Mesenchymal stem cell (in vitro differentiated cells and primary cell): ENCODE results near the gene DRC1.
A peak's percentile ranks its signal among the peaks of the same experiment; 100 is the strongest.

ENCODE experiments used
- DNase-seq: peaks from one replicate; pipeline ENCODE4 v3.0.0-alpha.2; 2013
- H2AFZ ChIP-seq: one replicate; pipeline ENCODE4 v1.6.1; 2013; ENCODE audit warnings: low read depth, mild to moderate bottlenecking, control low read depth, inconsistent platforms, low read length, moderate library complexity
- H2AK5ac ChIP-seq: 2 replicates; pipeline ENCODE4 v1.6.1; 2013; ENCODE audit warnings: low read length, moderate library complexity, mild to moderate bottlenecking, inconsistent platforms; ENCODE audit not compliant: severe bottlenecking
- H2BK120ac ChIP-seq: one replicate; pipeline ENCODE4 v1.6.1; 2013; ENCODE audit warnings: low read depth, mild to moderate bottlenecking, inconsistent platforms, low read length, moderate library complexity
- H2BK12ac ChIP-seq, 2 experiments: one replicate each; pipeline ENCODE4 v1.6.1; 2013; ENCODE audit warnings: inconsistent platforms in 2 of 2, low read length in 2 of 2, mild to moderate bottlenecking in 2 of 2, moderate library complexity in 2 of 2, control low read depth in 1 of 2
- H2BK15ac ChIP-seq: one replicate; pipeline ENCODE4 v1.6.1; 2013; ENCODE audit warnings: mild to moderate bottlenecking, low read depth, inconsistent platforms; ENCODE audit not compliant: poor library complexity, severe bottlenecking
- H2BK5ac ChIP-seq: 2 replicates; pipeline ENCODE4 v1.6.1; 2013; ENCODE audit warnings: low read depth, mild to moderate bottlenecking, low read length, control low read depth, inconsistent platforms; ENCODE audit not compliant: poor library complexity, severe bottlenecking
- H3K14ac ChIP-seq, 2 experiments: one replicate each; pipeline ENCODE4 v1.6.1; 2013; ENCODE audit warnings: inconsistent platforms in 2 of 2, low read length in 2 of 2, control low read depth in 1 of 2, mild to moderate bottlenecking in 1 of 2, moderate library complexity in 1 of 2
- H3K18ac ChIP-seq, 2 experiments: one replicate each; pipeline ENCODE4 v1.6.1; 2013; ENCODE audit warnings: inconsistent platforms in 2 of 2, low read length in 2 of 2, control low read depth in 1 of 2, low read depth in 1 of 2, mild to moderate bottlenecking in 1 of 2
- H3K23ac ChIP-seq, 2 experiments: one replicate each; pipeline ENCODE4 v1.6.1; 2013; ENCODE audit warnings: inconsistent platforms in 2 of 2, low read length in 2 of 2, mild to moderate bottlenecking in 2 of 2, moderate library complexity in 2 of 2, control low read depth in 1 of 2
- H3K27ac ChIP-seq: 2 replicates; pipeline ENCODE4 v1.5.1; 2013; ENCODE audit warnings: mild to moderate bottlenecking, moderate library complexity, low read length, control low read depth, inconsistent platforms; ENCODE audit not compliant: poor library complexity, severe bottlenecking
- H3K27me3 ChIP-seq, 2 experiments: 2 replicates each; pipeline versions ENCODE4 v1.6.1 to v1.7.0; 2013; ENCODE audit warnings: low read length in 2 of 2, mild to moderate bottlenecking in 2 of 2, moderate library complexity in 2 of 2, control low read depth in 1 of 2, inconsistent platforms in 1 of 2; ENCODE audit not compliant: control insufficient read depth in 1 of 2, insufficient read depth in 1 of 2
- H3K36me3 ChIP-seq, 2 experiments: 2 replicates each; pipeline versions ENCODE4 v1.6.1 to v1.7.0; 2013; ENCODE audit warnings: low read length in 2 of 2, control low read depth in 1 of 2, inconsistent platforms in 1 of 2, low read depth in 1 of 2, mild to moderate bottlenecking in 1 of 2; ENCODE audit not compliant: insufficient read depth in 2 of 2, control insufficient read depth in 1 of 2
- H3K4ac ChIP-seq, 2 experiments: one replicate each; pipeline ENCODE4 v1.6.1; 2013; ENCODE audit warnings: inconsistent platforms in 2 of 2, low read length in 2 of 2, mild to moderate bottlenecking in 2 of 2, moderate library complexity in 2 of 2, control low read depth in 1 of 2, low read depth in 1 of 2
- H3K4me1 ChIP-seq: 2 replicates; pipeline ENCODE4 v1.6.1; 2013; ENCODE audit warnings: low read depth, low read length, control low read depth; ENCODE audit not compliant: control insufficient read depth, insufficient read depth
- H3K4me2 ChIP-seq: 2 replicates; pipeline ENCODE4 v1.6.1; 2013; ENCODE audit warnings: low read length, mild to moderate bottlenecking, inconsistent platforms; ENCODE audit not compliant: poor library complexity, severe bottlenecking
- H3K4me3 ChIP-seq, 2 experiments: 2 replicates each; pipeline versions ENCODE4 v1.5.1 to v1.7.0; 2013; ENCODE audit warnings: low read length in 2 of 2, mild to moderate bottlenecking in 2 of 2, control low read depth in 1 of 2, low read depth in 1 of 2; ENCODE audit not compliant: insufficient read depth in 1 of 2
- H3K79me1 ChIP-seq: replicated peaks from 2 replicates; pipeline ENCODE4 v1.6.1; 2013; ENCODE audit warnings: mild to moderate bottlenecking, control low read depth, low read length, inconsistent platforms; ENCODE audit not compliant: poor library complexity, severe bottlenecking
- H3K9ac ChIP-seq: 2 replicates; pipeline ENCODE4 v1.7.0; 2013; ENCODE audit warnings: mild to moderate bottlenecking, low read length, moderate library complexity
- H3K9me3 ChIP-seq: 2 replicates; pipeline ENCODE4 v1.7.0; 2013; ENCODE audit warnings: mild to moderate bottlenecking, low read length; ENCODE audit not compliant: control insufficient read depth
- H4K8ac ChIP-seq: one replicate; pipeline ENCODE4 v1.6.1; 2013; ENCODE audit warnings: inconsistent platforms, mild to moderate bottlenecking, low read length, moderate library complexity
- H4K91ac ChIP-seq: one replicate; pipeline ENCODE4 v1.6.1; 2013; ENCODE audit warnings: mild to moderate bottlenecking, low read length, inconsistent platforms
- WGBS: methylation state at CpG from one replicate; pipeline ENCODE4 v1.1.7; 2013; ENCODE audit warnings: mixed read lengths; 5-methylcytosine and 5-hydroxymethylcytosine counted together

DRC1 gene

DNA sequence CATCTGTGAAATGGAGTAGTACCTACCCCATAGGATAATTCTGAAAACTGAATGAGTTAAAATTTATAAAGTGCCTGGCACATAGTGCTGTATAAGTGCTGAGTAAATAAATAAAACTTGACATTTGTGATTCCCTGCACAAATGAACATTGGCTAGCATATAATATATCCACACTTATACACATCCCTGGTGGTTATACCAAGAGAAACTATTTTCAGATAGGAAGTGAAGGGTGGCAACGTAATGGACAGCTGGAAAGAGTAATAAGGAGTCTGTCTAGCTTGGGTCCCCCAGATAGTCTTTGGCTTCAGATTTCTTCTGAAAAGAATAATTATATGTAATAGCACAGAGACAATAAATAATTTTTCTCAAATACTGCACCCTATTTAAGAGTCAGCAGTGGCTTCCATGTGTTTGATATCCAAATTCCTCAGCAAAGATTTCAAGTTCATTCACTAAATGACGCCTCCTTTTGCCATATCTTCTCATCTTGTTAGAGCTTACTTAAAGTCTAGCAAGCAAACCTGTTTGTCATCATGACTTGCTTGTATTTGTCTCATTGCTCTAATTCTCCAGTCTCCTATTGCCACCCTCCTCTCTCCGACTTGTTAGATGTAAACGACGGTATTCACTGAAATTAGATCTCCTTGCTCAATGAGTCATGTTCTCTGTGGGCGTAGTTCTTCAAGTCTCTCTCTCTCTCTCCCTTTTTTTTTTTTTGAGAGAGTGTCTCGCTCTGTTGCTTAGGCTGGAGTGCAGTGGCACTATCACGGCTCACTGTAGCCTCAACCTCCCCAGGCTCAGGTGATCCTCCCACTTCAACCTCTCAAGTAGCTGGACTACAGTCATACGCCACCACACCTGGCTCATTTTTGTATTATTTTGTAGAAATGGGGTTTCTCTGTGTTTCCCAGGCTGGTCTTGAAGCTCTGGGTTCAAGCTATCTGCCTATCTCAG, 46.4 kb upstream of the DRC1 start:
- Histone ChIP-seq H3K4me2 (peak overlapping the region; percentile 33), H4K8ac (no peak overlapping the region), H3K9ac (peak overlapping the region; percentile 61), H2BK12ac (no peak overlapping the region), H3K79me1 (peaks cover 13% of the 10 kb centered on the region), H3K4me3 (peak overlapping the region in 1 of 2 experiments; percentile 58), H2BK5ac (no peak overlapping the region), H3K27ac (peak overlapping the region; percentile 39), H3K4ac (peak overlapping the region in 1 of 2 experiments; percentile 19), H3K4me1 (peaks cover 5% of the 10 kb centered on the region), H3K27me3 (no peaks in the 10 kb centered on the region), H3K36me3 (peaks cover 0 to 4% of the 10 kb centered on the region in 2 experiments), H3K23ac (no peak overlapping the region), H3K9me3 (no peaks in the 10 kb centered on the region), H2BK120ac (no peak overlapping the region), H2AK5ac (no peak overlapping the region), H2BK15ac (no peak overlapping the region), H2AFZ (no peak overlapping the region), H3K14ac (no peak overlapping the region), H4K91ac (no peak overlapping the region), H3K18ac (no peak overlapping the region)
- 37% methylated on average over 5 of the region's 9 CpGs for WGBS
- DNase-seq, result peak; percentile 97

DNA sequence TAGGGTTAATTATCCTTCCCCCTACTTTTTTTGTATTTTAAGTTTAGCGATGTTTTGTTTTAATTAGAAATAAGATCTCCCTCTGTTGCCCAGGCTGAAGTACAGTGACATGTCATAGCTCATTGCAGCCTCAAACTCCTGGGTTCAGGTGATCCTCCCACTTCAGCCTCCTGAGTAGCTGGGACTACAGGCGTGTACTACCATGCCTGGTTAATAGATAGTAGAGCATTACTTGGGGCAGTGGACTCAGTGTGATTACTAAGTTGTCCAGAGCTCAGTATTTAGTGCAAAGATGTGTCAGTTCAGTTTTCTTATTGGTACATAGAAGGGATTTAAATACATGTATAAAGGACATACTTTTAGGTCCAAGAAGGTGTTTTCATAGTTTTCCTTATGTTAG, 45.6 kb upstream of the DRC1 start:
- no peak overlapping the region for H2BK15ac ChIP-seq
- peaks cover 13% of the 10 kb centered on the region for H3K79me1 ChIP-seq
- H3K4me1 ChIP-seq, result peaks cover 5% of the 10 kb centered on the region
- H3K9me3 ChIP-seq, result no peaks in the 10 kb centered on the region
- H3K4me3 ChIP-seq, result peak overlapping the region in 1 of 2 experiments; percentile 58
- H3K27me3 ChIP-seq, result no peaks in the 10 kb centered on the region
- peaks cover 0 to 4% of the 10 kb centered on the region in 2 experiments for H3K36me3 ChIP-seq
- H3K18ac ChIP-seq, result no peak overlapping the region
- no peak overlapping the region for H2AK5ac ChIP-seq
- no peak overlapping the region for H4K8ac ChIP-seq
- no peak overlapping the region for H3K4me2 ChIP-seq
- peak overlapping the region; percentile 61 for H3K9ac ChIP-seq
- no peak overlapping the region for H3K27ac ChIP-seq
- DNase-seq, result no peak
- no peak overlapping the region for H3K23ac ChIP-seq
- H2BK120ac ChIP-seq, result no peak overlapping the region
- H2BK12ac ChIP-seq, result no peak overlapping the region
- no peak overlapping the region for H4K91ac ChIP-seq
- peak overlapping the region in 1 of 2 experiments; percentile 28 for H3K4ac ChIP-seq
- 98% methylated on average over 2 of the region's 2 CpGs for WGBS
- H2AFZ ChIP-seq, result no peak overlapping the region
- H3K14ac ChIP-seq, result no peak overlapping the region
- no peak overlapping the region for H2BK5ac ChIP-seq

DNA sequence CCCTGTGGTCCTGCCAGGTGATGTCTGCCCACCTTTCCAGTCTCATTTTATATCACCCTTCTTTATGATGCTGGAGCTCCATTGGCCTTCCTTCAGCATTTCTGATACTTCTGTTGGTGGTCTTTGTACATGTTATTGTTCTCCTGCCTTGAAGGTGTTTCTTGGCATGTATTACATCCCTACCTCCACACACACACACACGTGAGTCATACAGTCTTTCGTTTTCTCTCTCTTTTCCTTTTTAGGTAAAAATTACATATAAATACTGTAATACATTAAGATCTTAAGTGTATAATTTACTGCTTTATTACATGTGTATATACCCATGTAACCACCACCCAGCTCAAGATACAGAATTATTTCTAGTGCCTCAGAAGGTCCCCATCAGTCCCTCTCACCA, 44.9 kb upstream of the DRC1 start:
- no peak overlapping the region for H3K27ac ChIP-seq
- H3K79me1 ChIP-seq, result peaks cover 16% of the 10 kb centered on the region
- H4K8ac ChIP-seq, result no peak overlapping the region
- H2BK15ac ChIP-seq, result no peak overlapping the region
- H3K23ac ChIP-seq, result no peak overlapping the region
- peaks cover 5% of the 10 kb centered on the region for H3K4me1 ChIP-seq
- H3K4ac ChIP-seq, result no peak overlapping the region
- H4K91ac ChIP-seq, result no peak overlapping the region
- H3K18ac ChIP-seq, result no peak overlapping the region
- no peak for DNase-seq
- no CpG with 5 or more reads among the region's 2 CpGs for WGBS
- H2AK5ac ChIP-seq, result no peak overlapping the region
- no peak overlapping the region for H2BK12ac ChIP-seq
- no peak overlapping the region for H2AFZ ChIP-seq
- no peaks in the 10 kb centered on the region for H3K9me3 ChIP-seq
- no peak overlapping the region for H3K4me3 ChIP-seq
- no peaks in the 10 kb centered on the region for H3K36me3 ChIP-seq
- no peaks in the 10 kb centered on the region for H3K27me3 ChIP-seq
- no peak overlapping the region for H2BK5ac ChIP-seq
- no peak overlapping the region for H2BK120ac ChIP-seq
- no peak overlapping the region for H3K4me2 ChIP-seq
- H3K9ac ChIP-seq, result no peak overlapping the region
- H3K14ac ChIP-seq, result no peak overlapping the region

DNA sequence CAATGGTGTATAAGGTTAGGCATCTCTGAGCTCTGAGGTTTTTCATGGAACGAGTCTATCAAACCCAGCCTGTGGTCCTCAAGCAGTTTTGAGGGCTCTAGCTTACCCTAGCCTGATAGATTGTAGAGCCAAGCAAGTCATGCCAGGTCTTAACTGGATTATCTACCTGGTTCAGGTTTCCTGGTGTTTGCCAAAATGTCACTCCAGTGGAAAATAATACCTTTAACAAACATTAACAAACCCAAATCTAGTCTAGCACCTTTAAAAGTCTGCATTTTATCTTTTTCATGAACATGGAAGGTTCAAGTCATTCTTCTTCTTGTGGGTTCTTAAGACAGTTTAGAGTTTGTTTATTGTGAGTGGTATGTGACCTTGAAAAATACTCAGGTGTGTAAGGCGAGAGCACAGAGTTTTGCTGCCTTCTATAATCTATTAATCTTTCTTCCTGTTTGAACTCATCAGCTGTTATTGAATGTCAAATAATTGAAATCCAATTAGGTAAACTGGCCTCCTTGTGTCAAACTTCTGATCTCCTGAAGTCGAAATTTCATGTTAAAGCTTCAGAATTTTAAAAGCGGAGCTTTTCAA, 41.7 kb upstream of the DRC1 start:
- Histone ChIP-seq H3K23ac (no peak overlapping the region), H3K4me1 (peaks cover 5% of the 10 kb centered on the region), H3K9ac (no peak overlapping the region), H3K14ac (no peak overlapping the region), H2AK5ac (no peak overlapping the region), H3K9me3 (no peaks in the 10 kb centered on the region), H2AFZ (no peak overlapping the region), H4K91ac (no peak overlapping the region), H2BK5ac (no peak overlapping the region), H3K27me3 (no peaks in the 10 kb centered on the region), H3K79me1 (peaks cover 13% of the 10 kb centered on the region), H4K8ac (no peak overlapping the region), H3K4me2 (no peak overlapping the region), H3K27ac (no peak overlapping the region), H3K4me3 (no peak overlapping the region), H2BK120ac (no peak overlapping the region), H2BK15ac (no peak overlapping the region), H2BK12ac (no peak overlapping the region), H3K18ac (no peak overlapping the region), H3K36me3 (peaks cover 0 to under 1% of the 10 kb centered on the region in 2 experiments), H3K4ac (no peak overlapping the region)
- 97% methylated on average over 3 of the region's 4 CpGs for WGBS
- no peak for DNase-seq
